Activated CD8-positive, alpha-beta memory T cell treated with anti-CD3 and anti-CD28 coated beads for 4 hours (primary cell): Measurements from ENCODE around the gene UTS2B.

Experiments used
- DNase-seq, 2 donors: peaks; one replicate each; pipeline ENCODE4 v3.0.0-alpha.2; 2020; ENCODE audit warnings: low read depth in 2 of 2

The UTS2B gene

GRCh38 chr3:191321019-191321767, 9.1 kb downstream of the UTS2B start:
- DNase-seq: no peak

GRCh38 chr3:191320316-191320715, 10.0 kb downstream of the UTS2B start:
- DNase-seq: no peak

GRCh38 chr3:191316876-191317603, 13.3 kb downstream of the UTS2B start:
- DNase-seq: no peak

- DNase-seq: no peak
These were observed 16.1 kb downstream of the UTS2B start for GRCh38 chr3:191314109-191314728.

GRCh38 chr3:191313296-191313695, 17.0 kb downstream of the UTS2B start:
- DNase-seq: no peak

- no peak for DNase-seq
These were observed 23.0 kb downstream of the UTS2B start for GRCh38 chr3:191307341-191307740.

- no peak for DNase-seq
These were observed 23.9 kb downstream of the UTS2B start for GRCh38 chr3:191306428-191306827.

GRCh38 chr3:191303596-191303995, 26.7 kb downstream of the UTS2B start:
- DNase-seq: no peak

- no peak for DNase-seq
These were observed 27.9 kb downstream of the UTS2B start for GRCh38 chr3:191302451-191302850.

- no peak for DNase-seq
These were observed 28.4 kb downstream of the UTS2B start for GRCh38 chr3:191301782-191302411.

- DNase-seq: no peak
These were observed 29.3 kb downstream of the UTS2B start for GRCh38 chr3:191301017-191301416.

GRCh38 chr3:191300422-191300821, 29.9 kb downstream of the UTS2B start:
- DNase-seq: no peak

- DNase-seq: no peak
These were observed 31.5 kb downstream of the UTS2B start for GRCh38 chr3:191298846-191299245.

GRCh38 chr3:191296041-191296541, 34.2 kb downstream of the UTS2B start:
- DNase-seq: no peak

GRCh38 chr3:191294291-191294690, 36.0 kb downstream of the UTS2B start:
- no peak for DNase-seq

- DNase-seq: no peak
These were observed 37.9 kb downstream of the UTS2B start for GRCh38 chr3:191292243-191293015.

GRCh38 chr3:191290311-191291025, 39.9 kb downstream of the UTS2B start:
- DNase-seq: no peak

- no peak for DNase-seq
These were observed 46.9 kb downstream of the UTS2B start for GRCh38 chr3:191283400-191283799.

- DNase-seq: no peak
These were observed 47.8 kb downstream of the UTS2B start for GRCh38 chr3:191282251-191283185.

GRCh38 chr3:191280882-191281281, 49.4 kb downstream of the UTS2B start:
- DNase-seq: no peak
